GM19238 (cell line): Measurements from ENCODE around the gene SCG5.

ENCODE experiments used
- DNase-seq: peaks from one replicate; pipeline ENCODE4 v3.0.0; 2011; ENCODE audit warnings: low spot score; ENCODE audit not compliant: insufficient read length

Gene SCG5

GRCh38 chr15:32722136-32722535 lies 80.6 kb downstream of the SCG5 start:
- no peak for DNase-seq

- DNase-seq: no peak
Measured at GRCh38 chr15:32723171-32723948, 81.8 kb downstream of the SCG5 start.

GRCh38 chr15:32729700-32730395 lies 88.3 kb downstream of the SCG5 start:
- no peak for DNase-seq

- no peak for DNase-seq
Measured at GRCh38 chr15:32730677-32731654, 89.5 kb downstream of the SCG5 start.

GRCh38 chr15:32732574-32733157 lies 91.2 kb downstream of the SCG5 start:
- DNase-seq: no peak

GRCh38 chr15:32733281-32733680 lies 91.8 kb downstream of the SCG5 start:
- DNase-seq: no peak

GRCh38 chr15:32735989-32736700 lies 94.6 kb downstream of the SCG5 start:
- DNase-seq: no peak

- DNase-seq: no peak
Measured at GRCh38 chr15:32736701-32737061, 95.2 kb downstream of the SCG5 start.

GRCh38 chr15:32737304-32737703 lies 95.8 kb downstream of the SCG5 start:
- no peak for DNase-seq

GRCh38 chr15:32738666-32739065 lies 97.2 kb downstream of the SCG5 start:
- DNase-seq: no peak

GRCh38 chr15:32739522-32740063 lies 98.1 kb downstream of the SCG5 start:
- DNase-seq: no peak

GRCh38 chr15:32743411-32744140 lies 102.1 kb downstream of the SCG5 start:
- DNase-seq: no peak

- DNase-seq: no peak
Measured at GRCh38 chr15:32746116-32746857, 104.8 kb downstream of the SCG5 start.
